Thyroid gland (tissue), 4 donors: ENCODE data around the gene ZNF511.

Experiments
- CTCF ChIP-seq, 6 experiments: fragments of 200-600 bp in 3 of 6; fragments of 450-650 bp in 3 of 6; sonication (generic) in 3 of 6; IDR thresholded peaks; one replicate each; pipeline ENCODE4 v1.5.1; 2016 to 2019; ENCODE audit warnings: antibody characterized with exemption in 6 of 6, mild to moderate bottlenecking in 2 of 6, inconsistent platforms in 1 of 6, moderate library complexity in 1 of 6
- POLR2A ChIP-seq, 2 donors: fragments of 450-650 bp; IDR thresholded peaks; one replicate each; pipeline ENCODE4 v1.6.1; 2017; ENCODE audit warnings: antibody characterized with exemption in 2 of 2, mild to moderate bottlenecking in 2 of 2, moderate library complexity in 1 of 2

GRCh38 chr10:133309100-133309719, 496 bp downstream of the ZNF511 start:
- TF ChIP-seq CTCF (IDR thresholded peaks at IDR 0.05), result no peak
- no peak for TF ChIP-seq POLR2A (IDR thresholded peaks at IDR 0.05)
